K562 (cell line): ENCODE data around the gene INTS12. TPM values are rescaled to one million over a fixed set of nuclear protein-coding genes. Genes with fewer than 3 reads are reported as not detected.

ENCODE experiments used
- DNMT1 ChIP-seq: fragments of 450-650 bp; IDR thresholded peaks from 2 replicates; pipeline ENCODE4 v1.6.1; 2016; ENCODE audit warnings: antibody characterized with exemption, mild to moderate bottlenecking
- EP400 ChIP-seq: fragments of 450-650 bp; IDR thresholded peaks from 2 replicates; pipeline ENCODE4 v1.6.1; 2017; ENCODE audit warnings: antibody characterized with exemption, mild to moderate bottlenecking, moderate library complexity
- ID3 ChIP-seq, 2 experiments: fragments of 250-450 bp in 1 of 2; fragments of 450-650 bp in 1 of 2; sonication (Bioruptor Pico) in 1 of 2; IDR thresholded peaks; 2 replicates each; pipeline versions ENCODE4 v1.6.1 to v1.8.0; 2016 to 2021; ENCODE audit warnings: mild to moderate bottlenecking in 2 of 2, moderate library complexity in 2 of 2, missing compliant biosample characterization in 1 of 2, missing genetic modification characterization in 1 of 2
- KLF13 ChIP-seq: fragments of 450-650 bp; IDR thresholded peaks from 2 replicates; pipeline ENCODE4 v1.6.1; 2016; ENCODE audit warnings: missing genetic modification characterization, low read depth, mild to moderate bottlenecking, missing compliant biosample characterization, moderate library complexity, borderline replicate concordance
- LEF1 ChIP-seq: fragments of 450-650 bp; IDR thresholded peaks from 2 replicates; pipeline ENCODE4 v1.6.1; 2016; ENCODE audit warnings: mild to moderate bottlenecking
- MBD1 ChIP-seq: fragments of 250-450 bp; sonication (Bioruptor Pico); IDR thresholded peaks from 2 replicates; pipeline ENCODE4 v1.8.0; 2022; ENCODE audit warnings: inconsistent platforms
- MITF ChIP-seq: IDR thresholded peaks from 2 replicates; pipeline ENCODE4 v1.6.1; 2014; ENCODE audit warnings: antibody characterized with exemption
- MNT ChIP-seq, 2 experiments: fragments of 450-650 bp; conservative IDR thresholded peaks; 2 replicates each; pipeline ENCODE4 v1.6.1; 2017; ENCODE audit warnings: mild to moderate bottlenecking in 2 of 2, moderate library complexity in 2 of 2
- NCOA2 ChIP-seq, 2 experiments: fragments of 450-650 bp; IDR thresholded peaks; 2 replicates each; pipeline ENCODE4 v1.6.1; 2018; ENCODE audit warnings: mild to moderate bottlenecking in 2 of 2, moderate library complexity in 1 of 2; ENCODE audit not compliant: partially characterized antibody in 2 of 2
- PPARD ChIP-seq: fragments of 250-450 bp; sonication (Bioruptor Pico); IDR thresholded peaks from 2 replicates; pipeline ENCODE4 v1.8.0; 2022; ENCODE audit warnings: inconsistent platforms, mild to moderate bottlenecking, moderate library complexity
- SMC3 ChIP-seq: conservative IDR thresholded peaks from 2 replicates; pipeline ENCODE4 v1.6.1; 2011; ENCODE audit warnings: low read depth, low read length, improper control_type of control experiment; ENCODE audit not compliant: insufficient read depth
- SRSF9 ChIP-seq: fragments of 200-400 bp; formaldehyde crosslinking; IDR thresholded peaks from 2 replicates; pipeline ENCODE4 v1.6.1; 2017; ENCODE audit warnings: low read depth, low read length, borderline replicate concordance
- TAF9B ChIP-seq: fragments of 450-650 bp; IDR thresholded peaks from 2 replicates; pipeline ENCODE4 v1.6.1; 2018; ENCODE audit warnings: mild to moderate bottlenecking; ENCODE audit not compliant: partially characterized antibody
- YBX1 ChIP-seq: fragments of 450-650 bp; IDR thresholded peaks from 2 replicates; pipeline ENCODE4 v1.7.1; 2016; ENCODE audit warnings: mild to moderate bottlenecking
- ZKSCAN3 ChIP-seq: fragments of 250-450 bp; sonication (Bioruptor Pico); IDR thresholded peaks from 2 replicates; pipeline ENCODE4 v1.4.0; 2020
- ZNF274 ChIP-seq: IDR thresholded peaks from 2 replicates; pipeline ENCODE4 v1.6.1; 2011; ENCODE audit warnings: low read depth, mild to moderate bottlenecking, low read length, moderate library complexity, borderline replicate concordance
- ZNF347 ChIP-seq: fragments of 450-650 bp; formaldehyde crosslinking; IDR thresholded peaks from 2 replicates; pipeline ENCODE4 v1.4.0; 2020; ENCODE audit warnings: low read depth, mild to moderate bottlenecking, moderate library complexity
- ZNF384 ChIP-seq: IDR thresholded peaks from 2 replicates; pipeline ENCODE4 v1.6.1; 2012; ENCODE audit warnings: low read depth, low read length, improper control_type of control experiment
- ZNF431 ChIP-seq: sonication (generic); formaldehyde crosslinking; IDR thresholded peaks from 2 replicates; pipeline ENCODE4 v1.8.0; 2022; ENCODE audit warnings: mild to moderate bottlenecking, missing genetic modification reagents
- polyA plus RNA-seq, 8 experiments: library from polyadenylated mRNA; depleted of rRNA in 4 of 8; stranded (reverse) in 5 of 8; unstranded in 3 of 8; fragments of >200 nt; fragmentation: Nextera tagmentation in 2 of 8; fragmentation: Illumina TruSeq in 1 of 8; extraction: Ambion mirVana in 2 of 8; extraction: Trizol in 1 of 8; gene quantifications; 2 replicates each; pipeline versions ENCODE4 v1.2.1 to v1.2.3, GENCODE V29; 2011 to 2014; ENCODE audit warnings: inconsistent platforms in 1 of 8, missing spikeins in 1 of 8
- total RNA-seq, 7 experiments: library from RNA; depleted of rRNA in 6 of 7; stranded (reverse); fragments of >200 nt in 6 of 7; fragmentation: Illumina TruSeq in 2 of 7; extraction: Trizol in 2 of 7; gene quantifications; 2 replicates each; pipeline versions ENCODE4 v1.2.1 to v1.2.3, GENCODE V29; 2011 to 2021; ENCODE audit warnings: low replicate concordance in 1 of 7

INTS12 gene
- total and polyA plus RNA-seq, 9 of the 15 experiments (the other 6 are each of a cell fraction or from before 2014, with no cell fraction given) = 24.5 to 82.9 (median 41.2) TPM

GRCh38 chr4:105708181-105709080, at the start of gene INTS12, which contains the start of gene GSTCD (continued):
- TF ChIP-seq MNT (conservative IDR thresholded peaks at IDR 0.05) (peak in 1 of 2 experiments; percentile 86), ZNF384 (peak; percentile 76), MITF (peak; percentile 65; the same call in 1 of the 2 replicates), NCOA2 (IDR thresholded peaks at IDR 0.05; ENCODE audit: partially characterized antibody in 2 of 2) (no peak), ID3 (CRISPR knock-in tag; IDR thresholded peaks at IDR 0.05) (no peak), ID3 (tag; IDR thresholded peaks at IDR 0.05) (peak; percentile 78), DNMT1 (no peak), ZNF431 (peak; percentile 80; the same call in 1 of the 2 replicates), KLF13 (tag) (0 out of 2 replicates have a peak, but pooled peaks have one; percentile 69), SMC3 (no peak), PPARD (CRISPR knock-in tag) (no peak), SRSF9 (no peak), TAF9B (peak; percentile 97), EP400 (peak; percentile 92), ZKSCAN3 (CRISPR knock-in tag) (no peak), ZNF347 (CRISPR knock-in tag) (no peak), YBX1 (no peak), MBD1 (CRISPR knock-in tag) (no peak), LEF1 (0 out of 2 replicates have a peak, but pooled peaks have one; percentile 30), ZNF274 (no peak)
